ENCODE data around the gene NTNG2. TPM values are rescaled to one million over a fixed set of nuclear protein-coding genes. Genes with fewer than 3 reads are reported as not detected.

The NTNG2 gene
- total and polyA plus RNA-seq, 2 donors (not counting 1 experiment from before 2014, with no cell fraction given) = 1.3 to 2.1 TPM

- no peak for DNase-seq (ENCODE audit: low read depth in 2 of 2)
- Histone ChIP-seq H2AFZ (ENCODE audit: low read length) (no peak overlapping the region), H3K36me3 (ENCODE audit: control insufficient read depth, insufficient read depth, low read length) (no peaks in the 10 kb centered on the region), H3K9ac (ENCODE audit: insufficient read depth, low read length) (no peak overlapping the region), H4K20me1 (ENCODE audit: control insufficient read depth, extremely low read depth, insufficient read depth, low read length) (no peaks in the 10 kb centered on the region), H3K4me1 (ENCODE audit: control insufficient read depth, extremely low read depth, insufficient read depth, low read length) (peaks cover 2% of the 10 kb centered on the region), H3K27me3 (ENCODE audit: control insufficient read depth, insufficient read depth, low read length) (peaks cover 19% of the 10 kb centered on the region), H3K9me3 (ENCODE audit: control insufficient read depth, insufficient read depth, low read depth, low read length) (no peaks in the 10 kb centered on the region), H3K79me2 (ENCODE audit: control insufficient read depth, insufficient read depth, low read length) (no peaks in the 10 kb centered on the region), H3K4me3 (replicated peaks in 1 of 4; ENCODE audit: control extremely low read depth in 1 of 4, insufficient read depth in 1 of 4, low read depth in 3 of 4, low read length in 4 of 4) (no peak overlapping the region), H3K4me2 (ENCODE audit: extremely low read depth, insufficient read depth, low read length) (no peak overlapping the region), H3K27ac (ENCODE audit: insufficient read depth, low read length) (no peak overlapping the region)
- TF ChIP-seq EZH2 (IDR thresholded peaks at IDR 0.05; ENCODE audit: low read length, missing control alignments) = no peak
- no peak for TF ChIP-seq CTCF (conservative IDR thresholded peaks at IDR 0.05 in 1 of 2, IDR thresholded peaks at IDR 0.05 in 1 of 2; ENCODE audit: low read depth in 1 of 2, low read length in 2 of 2)
Measured at GRCh38 chr9:132167192-132167591, 5.3 kb downstream of the NTNG2 start.

GRCh38 chr9:132168347-132168746 lies 6.5 kb downstream of the NTNG2 start:
- no peaks in the 10 kb centered on the region for H3K36me3 ChIP-seq (ENCODE audit: control insufficient read depth, insufficient read depth, low read length)
- TF ChIP-seq EZH2 (IDR thresholded peaks at IDR 0.05; ENCODE audit: low read length, missing control alignments) (no peak), CTCF (conservative IDR thresholded peaks at IDR 0.05 in 1 of 2, IDR thresholded peaks at IDR 0.05 in 1 of 2; ENCODE audit: low read depth in 1 of 2, low read length in 2 of 2) (no peak)
- DNase-seq (ENCODE audit: low read depth in 2 of 2) = peak in 1 of 2 donors; percentile 58
- no peaks in the 10 kb centered on the region for H4K20me1 ChIP-seq (ENCODE audit: control insufficient read depth, extremely low read depth, insufficient read depth, low read length)
- no peak overlapping the region for H3K9ac ChIP-seq (ENCODE audit: insufficient read depth, low read length)
- no peak overlapping the region for H2AFZ ChIP-seq (ENCODE audit: low read length)
- no peak overlapping the region for H3K4me2 ChIP-seq (ENCODE audit: extremely low read depth, insufficient read depth, low read length)
- peaks cover 2% of the 10 kb centered on the region for H3K4me1 ChIP-seq (ENCODE audit: control insufficient read depth, extremely low read depth, insufficient read depth, low read length)
- peaks cover 16% of the 10 kb centered on the region for H3K27me3 ChIP-seq (ENCODE audit: control insufficient read depth, insufficient read depth, low read length)
- no peak overlapping the region for H3K4me3 ChIP-seq (replicated peaks in 1 of 4; ENCODE audit: control extremely low read depth in 1 of 4, insufficient read depth in 1 of 4, low read depth in 3 of 4, low read length in 4 of 4)
- no peaks in the 10 kb centered on the region for H3K9me3 ChIP-seq (ENCODE audit: control insufficient read depth, insufficient read depth, low read depth, low read length)
- H3K27ac ChIP-seq (ENCODE audit: insufficient read depth, low read length) = no peak overlapping the region
- no peaks in the 10 kb centered on the region for H3K79me2 ChIP-seq (ENCODE audit: control insufficient read depth, insufficient read depth, low read length)

GRCh38 chr9:132168851-132169250 lies 7.0 kb downstream of the NTNG2 start:
- no peak overlapping the region for H3K9ac ChIP-seq (ENCODE audit: insufficient read depth, low read length)
- TF ChIP-seq EZH2 (IDR thresholded peaks at IDR 0.05; ENCODE audit: low read length, missing control alignments) = no peak
- TF ChIP-seq CTCF (conservative IDR thresholded peaks at IDR 0.05 in 1 of 2, IDR thresholded peaks at IDR 0.05 in 1 of 2; ENCODE audit: low read depth in 1 of 2, low read length in 2 of 2) = no peak
- H3K27ac ChIP-seq (ENCODE audit: insufficient read depth, low read length) = no peak overlapping the region
- no peak for DNase-seq (ENCODE audit: low read depth in 2 of 2)
- H2AFZ ChIP-seq (ENCODE audit: low read length) = no peak overlapping the region
- H3K9me3 ChIP-seq (ENCODE audit: control insufficient read depth, insufficient read depth, low read depth, low read length) = no peaks in the 10 kb centered on the region
- no peaks in the 10 kb centered on the region for H3K36me3 ChIP-seq (ENCODE audit: control insufficient read depth, insufficient read depth, low read length)
- H3K79me2 ChIP-seq (ENCODE audit: control insufficient read depth, insufficient read depth, low read length) = no peaks in the 10 kb centered on the region
- H3K27me3 ChIP-seq (ENCODE audit: control insufficient read depth, insufficient read depth, low read length) = peaks cover 12% of the 10 kb centered on the region
- H4K20me1 ChIP-seq (ENCODE audit: control insufficient read depth, extremely low read depth, insufficient read depth, low read length) = no peaks in the 10 kb centered on the region
- H3K4me2 ChIP-seq (ENCODE audit: extremely low read depth, insufficient read depth, low read length) = no peak overlapping the region
- H3K4me1 ChIP-seq (ENCODE audit: control insufficient read depth, extremely low read depth, insufficient read depth, low read length) = peaks cover 2% of the 10 kb centered on the region
- no peak overlapping the region for H3K4me3 ChIP-seq (replicated peaks in 1 of 4; ENCODE audit: control extremely low read depth in 1 of 4, insufficient read depth in 1 of 4, low read depth in 3 of 4, low read length in 4 of 4)
